SU-DHL-6 (cell line): ENCODE results near the gene MBOAT7.

ENCODE experiments used
- CTCF ChIP-seq: fragments of 200-600 bp; sonication (generic); IDR thresholded peaks from one replicate; pipeline ENCODE4 v1.5.1; 2017; ENCODE audit warnings: antibody characterized with exemption, mild to moderate bottlenecking, low read length, moderate library complexity; ENCODE audit not compliant: insufficient read depth, poor library complexity, severe bottlenecking
- EZH2phosphoT487 ChIP-seq: fragments of 200-600 bp; sonication (generic), shearing (Covaris generic); conservative IDR thresholded peaks from 2 replicates; pipeline ENCODE4 v1.6.1; 2018; ENCODE audit warnings: mild to moderate bottlenecking, antibody characterized with exemption, low read length, moderate library complexity, mixed read lengths

- no peak for TF ChIP-seq CTCF
- no peak for TF ChIP-seq EZH2phosphoT487
These were observed 20.6 kb upstream of the MBOAT7 start for GRCh38 chr19:54209811-54210494.
